GM18951 (cell line): ENCODE measurements around the gene VLDLR.

Experiments used
- POLR2A ChIP-seq: IDR thresholded peaks from 4 replicates; pipeline ENCODE4 v1.6.1; 2011; ENCODE audit warnings: mild to moderate bottlenecking; ENCODE audit not compliant: insufficient read length, insufficient read depth; ENCODE audit errors: extremely low read depth
- in situ Hi-C: fragments of 300-500 bp; cut with MboI; formaldehyde crosslinking; loops from one replicate; pipeline ENCODE4 v1.12.0; 2022; ENCODE audit warnings: low sequenced_read_pairs, mixed read lengths, inconsistent platforms; ENCODE audit not compliant: unreplicated experiment

VLDLR gene

DNA sequence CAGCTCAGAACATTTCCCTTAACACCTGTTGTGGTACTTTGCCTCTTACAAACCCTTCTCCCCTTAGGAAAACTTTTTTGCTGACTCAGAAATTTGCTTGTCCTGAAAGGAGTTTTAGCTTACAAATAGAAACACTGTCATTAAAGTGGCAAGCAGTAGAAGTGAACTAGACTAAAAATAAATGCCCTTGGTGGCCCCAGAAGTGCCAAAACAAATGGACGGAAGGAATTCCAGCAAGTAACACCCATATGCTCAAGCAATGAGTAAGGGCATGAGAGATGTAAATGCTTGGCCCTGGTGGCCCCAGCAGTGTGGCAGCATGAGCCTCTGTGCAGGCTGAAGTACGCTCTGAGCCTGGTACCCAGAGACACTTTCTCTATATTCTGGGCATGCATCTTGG, 8.6 kb downstream of the VLDLR start:
- no peak for TF ChIP-seq POLR2A
- in situ Hi-C loops: no loop called here

DNA sequence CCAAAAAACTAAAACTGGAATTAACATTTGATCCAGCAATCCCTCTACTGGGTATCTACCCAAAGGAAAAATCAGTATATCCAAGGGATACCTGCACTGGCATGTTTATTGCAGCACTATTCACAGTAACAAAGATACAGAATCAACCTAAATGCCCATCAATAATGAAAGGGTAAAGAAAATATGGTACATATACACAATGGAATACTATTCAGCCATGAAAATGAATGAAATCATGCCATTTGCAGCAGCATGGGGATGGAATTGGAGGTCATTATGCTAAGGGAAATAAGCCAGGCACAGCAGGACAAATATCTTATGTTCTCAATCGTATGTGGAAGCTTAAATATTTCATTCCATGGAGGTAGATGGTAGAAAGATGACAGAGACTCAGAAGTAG, 9.7 kb downstream of the VLDLR start:
- in situ Hi-C loops: no loop called here

GRCh38 chr9:2634153-2634552, 12.6 kb downstream of the VLDLR start:
- in situ Hi-C loops: no loop called here
- no peak for TF ChIP-seq POLR2A

More for the DNA sequence above, 9.7 kb downstream of the VLDLR start:
- TF ChIP-seq POLR2A: no peak

DNA sequence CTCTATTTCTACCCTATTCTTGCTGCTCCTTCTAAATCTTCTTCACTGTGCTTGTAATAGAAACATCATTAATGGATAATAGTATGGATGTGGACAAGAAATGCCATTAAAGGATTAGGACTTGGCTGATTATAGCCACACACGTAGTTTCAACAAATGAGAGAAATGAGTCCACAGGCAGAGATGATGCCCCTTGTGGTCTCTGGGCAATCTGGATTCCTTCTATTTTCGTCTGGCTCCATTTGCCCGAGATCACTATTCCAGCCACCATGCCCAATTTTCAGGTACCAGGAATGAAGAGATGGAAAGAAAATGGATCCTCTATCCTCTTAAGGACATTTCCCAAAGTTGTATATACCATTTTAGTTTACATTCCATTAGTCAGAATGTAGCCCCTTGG, 13.2 kb downstream of the VLDLR start:
- TF ChIP-seq POLR2A: no peak
- in situ Hi-C loops: no loop called here

GRCh38 chr9:2635922-2636321, 14.3 kb downstream of the VLDLR start:
- TF ChIP-seq POLR2A: no peak
- in situ Hi-C loops: no loop called here

- no peak for TF ChIP-seq POLR2A
- in situ Hi-C loops: no loop called here
Measured at GRCh38 chr9:2637390-2637789, 15.8 kb downstream of the VLDLR start.

GRCh38 chr9:2638871-2639673, 17.5 kb downstream of the VLDLR start:
- in situ Hi-C loops: no loop called here

DNA sequence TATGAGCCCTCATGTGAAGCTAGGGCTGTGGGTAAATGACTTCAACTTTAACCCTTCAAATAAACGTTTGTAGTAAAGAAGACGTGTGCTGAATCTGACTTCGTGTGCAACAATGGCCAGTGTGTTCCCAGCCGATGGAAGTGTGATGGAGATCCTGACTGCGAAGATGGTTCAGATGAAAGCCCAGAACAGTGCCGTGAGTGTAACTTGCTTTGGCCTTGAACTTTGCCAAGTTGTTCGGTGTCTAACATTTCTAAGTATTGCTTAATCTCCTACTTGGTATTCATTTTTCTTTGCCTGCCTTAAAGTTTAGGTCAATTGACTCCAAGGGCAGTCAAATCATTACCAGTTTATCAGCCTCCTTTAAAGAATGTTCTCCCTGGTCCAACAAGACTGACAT, 18.2 kb downstream of the VLDLR start:
- in situ Hi-C loops: no loop called here
- no peak for TF ChIP-seq POLR2A

More at GRCh38 chr9:2638871-2639673, 17.5 kb downstream of the VLDLR start:
- no peak for TF ChIP-seq POLR2A

DNA sequence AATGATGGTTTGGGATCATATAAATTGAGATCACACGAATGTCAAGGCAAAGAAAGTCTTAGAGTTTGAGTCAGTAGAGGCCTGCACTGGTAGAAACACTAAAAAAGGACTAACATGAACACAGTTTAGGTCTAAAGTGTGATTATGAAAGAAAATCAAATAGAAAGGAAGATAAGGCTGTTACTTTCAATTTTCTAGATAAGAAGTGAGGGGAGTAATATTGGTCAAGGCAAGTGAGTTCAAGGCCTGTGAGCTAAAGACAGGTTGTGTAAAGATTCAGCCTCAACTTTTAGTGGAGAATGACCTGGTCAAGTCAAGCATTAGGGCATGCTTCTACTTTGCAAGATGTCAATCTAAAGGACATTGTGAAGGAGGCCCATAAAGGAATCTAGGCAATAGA, 19.0 kb downstream of the VLDLR start:
- in situ Hi-C loops: no loop called here
- no peak for TF ChIP-seq POLR2A

GRCh38 chr9:2641033-2641432, 19.4 kb downstream of the VLDLR start:
- in situ Hi-C loops: no loop called here
- TF ChIP-seq POLR2A: no peak

DNA sequence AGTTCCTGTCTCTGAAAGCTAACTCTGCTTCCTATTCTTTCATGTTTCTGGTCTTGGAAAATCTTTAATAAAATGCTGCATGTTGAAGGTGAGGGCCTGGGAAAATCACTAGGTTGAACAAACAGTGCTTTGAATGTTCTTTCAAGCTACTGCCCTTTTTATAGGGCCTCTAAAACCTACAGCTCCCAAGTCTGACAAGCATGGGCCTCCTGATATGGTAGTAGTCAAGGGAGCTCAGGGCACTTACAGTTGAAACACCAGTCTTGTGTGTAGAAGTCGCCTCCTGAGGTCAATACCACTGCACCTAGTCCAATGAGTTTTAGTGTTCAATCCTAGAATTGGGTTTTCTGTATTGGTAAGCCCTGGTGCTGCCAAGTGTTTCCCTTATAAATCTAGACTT, 20.5 kb downstream of the VLDLR start:
- in situ Hi-C loops: no loop called here
- no peak for TF ChIP-seq POLR2A

DNA sequence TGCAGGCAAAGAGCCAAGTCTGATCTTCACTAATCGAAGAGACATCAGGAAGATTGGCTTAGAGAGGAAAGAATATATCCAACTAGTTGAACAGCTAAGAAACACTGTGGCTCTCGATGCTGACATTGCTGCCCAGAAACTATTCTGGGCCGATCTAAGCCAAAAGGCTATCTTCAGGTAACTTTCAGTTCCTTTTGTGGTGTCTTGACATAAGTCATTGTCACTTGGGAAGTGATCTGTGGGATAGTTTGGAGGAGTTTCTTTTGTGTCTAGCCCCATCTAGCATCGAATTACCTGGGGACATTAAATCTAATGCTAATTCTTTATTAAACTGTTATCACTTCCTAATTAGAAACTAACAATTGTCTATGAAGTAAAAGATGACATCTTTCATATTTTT, 24.0 kb downstream of the VLDLR start:
- in situ Hi-C loops: no loop called here
- no peak for TF ChIP-seq POLR2A

GRCh38 chr9:2655411-2655901, 33.9 kb downstream of the VLDLR start:
- in situ Hi-C loops: no loop called here
- TF ChIP-seq POLR2A: no peak

DNA sequence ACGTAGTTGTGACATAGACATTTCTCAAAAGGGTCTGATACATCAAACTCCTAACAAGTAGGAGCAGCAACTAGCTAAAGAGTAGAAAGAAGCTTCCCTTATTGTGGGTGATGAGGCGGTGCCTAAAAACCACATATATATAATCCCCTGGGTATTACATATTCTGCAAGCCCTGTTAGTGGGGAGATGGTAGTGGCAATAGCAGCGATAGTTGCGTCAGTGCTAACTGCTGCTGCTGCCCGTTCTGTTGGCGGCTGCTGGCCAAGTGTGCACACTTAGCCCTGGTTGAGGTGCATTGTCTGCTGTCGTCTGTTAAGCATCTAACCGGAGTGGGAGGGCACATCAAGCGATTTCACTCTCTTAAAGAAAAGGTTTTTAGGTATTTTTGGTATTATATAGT, 35.8 kb downstream of the VLDLR start:
- in situ Hi-C loops: no loop called here
- TF ChIP-seq POLR2A: no peak

DNA sequence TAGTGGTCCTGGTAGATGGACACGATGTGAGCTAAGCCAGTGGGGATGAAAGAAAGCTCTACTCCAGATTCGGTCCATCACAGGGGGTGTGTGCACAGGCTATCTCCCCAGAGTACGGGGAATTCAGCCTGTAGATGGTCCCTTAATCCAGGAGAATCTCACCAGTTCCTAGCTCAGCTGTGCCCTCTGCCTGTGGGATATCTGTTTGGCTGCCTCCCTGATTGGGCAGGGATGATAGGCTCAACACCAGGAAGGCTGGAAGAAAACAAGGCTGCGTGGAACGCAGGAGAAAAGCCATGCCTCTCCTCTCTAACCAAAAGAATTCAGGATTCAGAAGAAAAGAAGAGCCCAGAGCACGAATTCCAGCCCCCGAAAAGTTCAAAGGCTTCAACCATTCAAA, 40.9 kb downstream of the VLDLR start:
- TF ChIP-seq POLR2A: no peak
- in situ Hi-C loops: no loop called here
